Measurements from ENCODE around the gene VENTX. TPM values are rescaled to one million over a fixed set of nuclear protein-coding genes. Genes with fewer than 3 reads are reported as not detected.

Gene VENTX
- total RNA-seq, 3 donors from 2014 or later (not counting 1 experiment from before 2014, with no cell fraction given): 0.48 to 4.1 (median 0.75) TPM

- TF ChIP-seq CTCF (IDR thresholded peaks at IDR 0.05): no peak
- Mint-ChIP-seq H3K27ac (peak overlapping the region; percentile 98), H3K4me3 (peak overlapping the region; percentile 92), H3K9me3 (no peaks in the 10 kb centered on the region), H3K36me3 (no peaks in the 10 kb centered on the region), H3K4me1 (peaks cover 28 to 49% of the 10 kb centered on the region in 2 donors), H3K27me3 (ENCODE audit: low read depth in 2 of 2) (no peaks in the 10 kb centered on the region)
- WGBS (ENCODE audit: insufficient coverage): 14% methylated on average over 12 of the region's 12 CpGs
- peak overlapping the region; percentile 35 for H3K4me3 ChIP-seq (ENCODE audit: low read length)
- peaks cover 72% of the 10 kb centered on the region for H3K4me1 ChIP-seq (ENCODE audit: control insufficient read depth, insufficient read depth, low read length)
- no peaks in the 10 kb centered on the region for H3K27me3 ChIP-seq (ENCODE audit: control insufficient read depth, insufficient read depth, low read length)
- ATAC-seq (no peak), DNase-seq (peak in 1 of 2 donors; percentile 38)
- H3K36me3 ChIP-seq (ENCODE audit: control insufficient read depth, insufficient read depth, low read length): peaks cover 28% of the 10 kb centered on the region
- peak overlapping the region; percentile 95 for H3K27ac ChIP-seq (ENCODE audit: low read length)
- intact Hi-C loops (cut with micrococcal nuclease): loop anchor here (1.0 to 5.0 kb wide), 3 partner anchors 19 to 114 kb away; partner anchors contain the start of genes MTG1, TUBGCP2 and ZNF511
- no peaks in the 10 kb centered on the region for H3K9me3 ChIP-seq (ENCODE audit: control insufficient read depth, insufficient read depth, low read length)
Measured at GRCh38 chr10:133277993-133278576, 40.4 kb downstream of the VENTX start.

DNA sequence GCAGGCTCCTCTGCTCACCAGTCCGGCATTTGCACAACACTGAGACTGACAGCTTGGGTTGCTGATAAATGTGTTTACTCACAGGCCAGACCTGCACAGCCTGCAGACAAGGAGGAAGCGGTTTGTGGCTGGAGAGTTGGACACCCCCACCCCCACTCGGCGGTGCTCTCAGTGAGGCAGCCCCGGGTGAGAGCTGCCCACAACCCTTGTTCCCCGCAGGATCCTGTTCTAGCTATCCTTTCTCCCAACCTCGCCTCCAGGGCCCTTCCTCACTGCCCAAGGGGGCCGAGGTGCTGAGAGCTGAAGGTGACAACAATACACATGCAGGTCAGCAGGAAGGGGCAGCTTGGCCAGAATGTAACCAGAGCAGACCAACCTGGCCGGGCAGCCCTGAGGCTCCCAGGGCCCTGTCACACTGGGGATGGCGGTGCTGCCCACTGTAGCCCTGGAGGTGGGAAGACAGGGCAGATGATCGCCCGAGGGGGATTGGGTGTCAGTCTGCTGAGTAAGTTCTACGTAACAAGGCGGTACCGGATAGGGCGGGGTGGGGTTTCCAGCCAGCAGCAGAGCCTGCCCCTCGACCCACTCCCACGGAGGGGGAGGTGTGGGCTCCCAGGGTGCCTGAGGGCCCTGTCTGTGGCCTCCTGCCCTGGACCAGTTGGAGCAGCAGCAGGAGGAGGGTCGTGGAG is 41.1 kb downstream of the VENTX start:
- peaks cover 66% of the 10 kb centered on the region for H3K4me1 ChIP-seq (ENCODE audit: control insufficient read depth, insufficient read depth, low read length)
- peaks cover 28 to 49% of the 10 kb centered on the region in 2 donors for H3K4me1 Mint-ChIP-seq

GRCh38 chr10:133279326-133280226 is 41.9 kb downstream of the VENTX start:
- Histone ChIP-seq H3K36me3 (ENCODE audit: control insufficient read depth, insufficient read depth, low read length) (peaks cover 32% of the 10 kb centered on the region), H3K4me3 (ENCODE audit: low read length) (peak overlapping the region; percentile 35), H3K4me1 (ENCODE audit: control insufficient read depth, insufficient read depth, low read length) (peaks cover 58% of the 10 kb centered on the region), H3K27ac (ENCODE audit: low read length) (peak overlapping the region; percentile 95), H3K27me3 (ENCODE audit: control insufficient read depth, insufficient read depth, low read length) (no peaks in the 10 kb centered on the region), H3K9me3 (ENCODE audit: control insufficient read depth, insufficient read depth, low read length) (no peaks in the 10 kb centered on the region)
- ATAC-seq (no peak), DNase-seq (no peak)
- 30% methylated on average over 24 of the region's 24 CpGs for WGBS (ENCODE audit: insufficient coverage)
- Mint-ChIP-seq H3K4me1 (peaks cover 28 to 48% of the 10 kb centered on the region in 2 donors), H3K27me3 (ENCODE audit: low read depth in 2 of 2) (no peaks in the 10 kb centered on the region), H3K36me3 (peaks cover 2% of the 10 kb centered on the region), H3K9me3 (no peaks in the 10 kb centered on the region), H3K27ac (peak overlapping the region; percentile 98), H3K4me3 (peak overlapping the region; percentile 92)
- intact Hi-C loops (cut with micrococcal nuclease): loop anchor here (2.0 to 5.0 kb wide), 2 partner anchors 21 to 113 kb away; partner anchors contain the start of gene MTG1
- TF ChIP-seq CTCF (IDR thresholded peaks at IDR 0.05): no peak

More for the DNA sequence above, 41.1 kb downstream of the VENTX start:
- no peaks in the 10 kb centered on the region for H3K27me3 Mint-ChIP-seq (ENCODE audit: low read depth in 2 of 2)
- no peaks in the 10 kb centered on the region for H3K36me3 Mint-ChIP-seq
- H3K36me3 ChIP-seq (ENCODE audit: control insufficient read depth, insufficient read depth, low read length): peaks cover 28% of the 10 kb centered on the region
- H3K4me3 Mint-ChIP-seq: peak overlapping the region; percentile 92
- peak overlapping the region; percentile 98 for H3K27ac Mint-ChIP-seq
- no peaks in the 10 kb centered on the region for H3K27me3 ChIP-seq (ENCODE audit: control insufficient read depth, insufficient read depth, low read length)
- peak overlapping the region; percentile 35 for H3K4me3 ChIP-seq (ENCODE audit: low read length)
- 13% methylated on average over 19 of the region's 19 CpGs for WGBS (ENCODE audit: insufficient coverage)
- H3K9me3 ChIP-seq (ENCODE audit: control insufficient read depth, insufficient read depth, low read length): no peaks in the 10 kb centered on the region
- no peaks in the 10 kb centered on the region for H3K9me3 Mint-ChIP-seq
- TF ChIP-seq CTCF (IDR thresholded peaks at IDR 0.05): no peak
- DNase-seq: peak; percentile 85 to 87
- intact Hi-C loops (cut with micrococcal nuclease): loop anchor here (1.0 to 5.0 kb wide), 3 partner anchors 20 to 114 kb away; partner anchors contain the start of genes MTG1, TUBGCP2 and ZNF511
- peak; percentile 63 to 84 (median 73) for ATAC-seq
- peak overlapping the region; percentile 95 for H3K27ac ChIP-seq (ENCODE audit: low read length)

Data from natural killer cell (primary cell).